Transverse colon (tissue), 4 donors: ENCODE data around the gene RDX. TPM values are rescaled to one million over a fixed set of nuclear protein-coding genes. Genes with fewer than 3 reads are reported as not detected.

Experiments used
- DNase-seq: peaks from one replicate; pipeline ENCODE4 v3.0.0-alpha.2; 2019
- H3K27ac ChIP-seq, 4 donors: fragments of 200-600 bp; sonication (generic); 2 replicates each; pipeline ENCODE4 v1.5.1; 2016 to 2018; ENCODE audit warnings: inconsistent platforms in 4 of 4
- H3K27me3 ChIP-seq: fragments of 200-600 bp; sonication (generic); 2 replicates; pipeline ENCODE4 v1.5.1; 2017; ENCODE audit warnings: inconsistent platforms
- H3K36me3 ChIP-seq, 4 donors: fragments of 200-600 bp; sonication (generic); 2 replicates each; pipeline ENCODE4 v1.5.1; 2017 to 2019; ENCODE audit warnings: inconsistent platforms in 4 of 4
- H3K4me1 ChIP-seq, 4 donors: fragments of 200-600 bp; sonication (generic); 2 replicates each; pipeline ENCODE4 v1.5.1; 2017 to 2020; ENCODE audit warnings: inconsistent platforms in 4 of 4
- H3K4me3 ChIP-seq, 4 donors: fragments of 200-600 bp; sonication (generic); 1 replicate in 1 of 4; 2 replicates in 3 of 4; pipeline versions ENCODE4 v1.5.1 to v1.6.1; 2017 to 2019; ENCODE audit warnings: inconsistent platforms in 4 of 4
- H3K9me3 ChIP-seq, 2 donors: fragments of 200-600 bp; sonication (generic); 2 replicates each; pipeline ENCODE4 v1.5.1; 2017 to 2019; ENCODE audit warnings: inconsistent platforms in 2 of 2
- EP300 ChIP-seq: sonication (generic); formaldehyde crosslinking; IDR thresholded peaks from one replicate; pipeline ENCODE4 v1.6.1; 2017; ENCODE audit warnings: antibody characterized with exemption, low read depth
- POLR2A ChIP-seq: fragments of 450-650 bp; IDR thresholded peaks from one replicate; pipeline ENCODE4 v1.6.1; 2016; ENCODE audit warnings: antibody characterized with exemption, mild to moderate bottlenecking, moderate library complexity
- POLR2AphosphoS5 ChIP-seq, 3 donors: sonication (generic); formaldehyde crosslinking; IDR thresholded peaks; one replicate each; pipeline ENCODE4 v1.6.1; 2016; ENCODE audit warnings: antibody characterized with exemption in 3 of 3
- WGBS, 2 donors: methylation state at CpG; one replicate each; pipeline ENCODE4 v1.1.5; 2018; ENCODE audit warnings: low coverage in 1 of 2; 5-methylcytosine and 5-hydroxymethylcytosine counted together
- in situ Hi-C, 4 donors: fragments of 200-750 bp; cut with MboI; loops; one replicate each; pipeline versions ENCODE4 v1.15.0 to v1.15.1; 2017; ENCODE audit warnings: low sequenced_read_pairs in 3 of 4, low pct_ligation_motif_present in 1 of 4, low pct_unique_long_range_greater_than_20kb in 1 of 4
- intact Hi-C: fragments of 100-400 bp; cut with DNase I; formaldehyde crosslinking; loops from one replicate; pipeline ENCODE4 v1.15.1; 2023; ENCODE audit warnings: low total_unique reads
- total RNA-seq, 4 donors: library from RNA; depleted of rRNA; stranded (reverse); fragments of >200 nt; gene quantifications; one replicate each; pipeline ENCODE4 v1.1.0, GENCODE V29; 2016
- TF ChIP-seq, protein P1 (sequence below), 5 experiments: fragments of 200-600 bp in 3 of 5; fragments of 450-650 bp in 2 of 5; sonication (generic) in 3 of 5; IDR thresholded peaks; 1 replicate in 2 of 5; 2 replicates in 3 of 5; pipeline ENCODE4 v1.5.1; 2016 to 2017; ENCODE audit warnings: antibody characterized with exemption in 5 of 5, inconsistent platforms in 3 of 5, mild to moderate bottlenecking in 2 of 5, moderate library complexity in 1 of 5

The RDX gene
- total RNA-seq, 4 donors from 2014 or later: 16.8 to 34.8 (median 21.9) TPM

DNA sequence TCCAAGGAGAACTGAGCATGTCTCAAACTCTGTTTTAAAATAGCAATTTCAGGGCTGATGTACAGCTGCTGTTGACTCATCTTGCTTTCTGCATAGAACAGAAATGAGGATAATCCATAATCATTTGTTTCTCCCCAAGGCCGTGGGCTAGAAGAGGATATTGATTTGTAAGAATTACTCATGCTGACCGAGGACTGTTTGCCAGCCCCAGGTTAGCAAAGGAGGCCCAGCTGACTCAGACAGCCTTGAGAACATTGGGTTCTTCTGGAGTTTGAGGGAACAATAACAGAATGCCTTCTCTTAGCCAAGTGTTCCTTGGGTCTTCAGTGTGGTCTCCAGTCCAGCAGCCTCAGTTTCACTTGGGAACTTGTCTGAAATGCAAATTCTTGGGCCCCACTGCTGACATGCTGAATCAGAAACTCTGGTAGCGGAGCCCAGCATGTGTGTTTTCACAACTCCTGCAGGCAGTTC, 111.3 kb downstream of the RDX start:
- Histone ChIP-seq H3K9me3 (no peaks in the 10 kb centered on the region), H3K36me3 (no peaks in the 10 kb centered on the region), H3K4me3 (no peak overlapping the region), H3K4me1 (no peaks in the 10 kb centered on the region), H3K27ac (no peak overlapping the region), H3K27me3 (no peaks in the 10 kb centered on the region)
- WGBS, 2 donors: 77 to 80% methylated on average over 1 to 3 of the region's 3 CpGs
- no peak for DNase-seq
- TF ChIP-seq POLR2AphosphoS5 (IDR thresholded peaks at IDR 0.05) (no peak), EP300 (no peak), POLR2A (no peak)
- TF ChIP-seq, protein P1, sequence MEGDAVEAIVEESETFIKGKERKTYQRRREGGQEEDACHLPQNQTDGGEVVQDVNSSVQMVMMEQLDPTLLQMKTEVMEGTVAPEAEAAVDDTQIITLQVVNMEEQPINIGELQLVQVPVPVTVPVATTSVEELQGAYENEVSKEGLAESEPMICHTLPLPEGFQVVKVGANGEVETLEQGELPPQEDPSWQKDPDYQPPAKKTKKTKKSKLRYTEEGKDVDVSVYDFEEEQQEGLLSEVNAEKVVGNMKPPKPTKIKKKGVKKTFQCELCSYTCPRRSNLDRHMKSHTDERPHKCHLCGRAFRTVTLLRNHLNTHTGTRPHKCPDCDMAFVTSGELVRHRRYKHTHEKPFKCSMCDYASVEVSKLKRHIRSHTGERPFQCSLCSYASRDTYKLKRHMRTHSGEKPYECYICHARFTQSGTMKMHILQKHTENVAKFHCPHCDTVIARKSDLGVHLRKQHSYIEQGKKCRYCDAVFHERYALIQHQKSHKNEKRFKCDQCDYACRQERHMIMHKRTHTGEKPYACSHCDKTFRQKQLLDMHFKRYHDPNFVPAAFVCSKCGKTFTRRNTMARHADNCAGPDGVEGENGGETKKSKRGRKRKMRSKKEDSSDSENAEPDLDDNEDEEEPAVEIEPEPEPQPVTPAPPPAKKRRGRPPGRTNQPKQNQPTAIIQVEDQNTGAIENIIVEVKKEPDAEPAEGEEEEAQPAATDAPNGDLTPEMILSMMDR (IDR thresholded peaks at IDR 0.05): no peak
- in situ Hi-C loops (loop anchor here in 3 of 4 donors (25.0 kb wide), 3 partner anchors 248 to 1252 kb away; partner anchors contain the start of gene POU2AF2 (in 1 of the 3)), intact Hi-C loops (no loop called here)

DNA sequence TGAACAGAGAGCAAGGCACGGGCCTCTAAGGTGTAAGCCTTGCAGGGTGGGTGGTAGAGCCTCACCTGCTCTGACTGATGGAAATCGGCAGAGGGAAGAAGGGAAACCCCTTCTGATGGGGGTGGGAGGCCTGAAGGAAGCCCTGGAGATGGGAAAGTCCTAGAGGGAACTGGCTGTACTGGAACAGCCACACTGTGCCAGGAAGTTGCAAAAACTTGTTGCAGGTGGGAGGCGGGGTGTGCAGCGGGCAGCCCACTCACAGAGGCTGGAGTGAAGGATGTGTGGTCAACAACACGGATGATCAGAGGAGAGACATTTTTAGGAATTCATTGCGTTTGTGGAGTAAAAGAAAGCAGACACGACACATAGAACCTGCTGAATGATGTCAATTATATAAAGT, 112.0 kb downstream of the RDX start:
- Histone ChIP-seq H3K4me1 (no peaks in the 10 kb centered on the region), H3K27ac (no peak overlapping the region), H3K27me3 (no peaks in the 10 kb centered on the region), H3K4me3 (no peak overlapping the region), H3K36me3 (no peaks in the 10 kb centered on the region), H3K9me3 (no peaks in the 10 kb centered on the region)
- TF ChIP-seq EP300 (no peak), POLR2A (no peak), POLR2AphosphoS5 (IDR thresholded peaks at IDR 0.05) (no peak)
- TF ChIP-seq, protein P1 (IDR thresholded peaks at IDR 0.05): no peak
- in situ Hi-C loops: loop anchor here in 3 of 4 donors (25.0 kb wide), 3 partner anchors 247 to 1253 kb away; partner anchors contain the start of gene POU2AF2 (in 1 of the 3)
- WGBS, 2 donors: 72 to 87% methylated on average over 2 to 7 of the region's 7 CpGs
- intact Hi-C loops: no loop called here
- no peak for DNase-seq

DNA sequence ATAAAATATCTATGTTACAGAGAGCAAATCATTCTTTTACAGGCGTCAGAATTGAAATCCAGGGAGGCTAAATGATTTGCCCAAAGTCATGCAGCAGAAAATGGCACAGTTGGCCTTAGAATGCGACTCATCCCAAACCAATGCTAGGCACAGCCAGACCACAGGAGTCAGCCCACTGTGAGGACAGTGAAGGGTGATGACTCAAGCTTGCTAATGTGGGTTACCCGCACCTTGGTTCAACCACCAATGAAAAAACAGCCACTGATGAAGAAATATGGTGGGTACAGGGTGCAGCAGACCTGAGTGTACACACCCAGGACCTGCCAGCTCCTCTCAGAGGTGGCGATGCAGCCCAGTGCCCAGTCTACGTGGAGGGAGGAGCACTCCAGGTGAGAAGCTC, 113.5 kb downstream of the RDX start:
- H3K4me3 ChIP-seq: no peak overlapping the region
- no peak for DNase-seq
- no peaks in the 10 kb centered on the region for H3K27me3 ChIP-seq
- H3K9me3 ChIP-seq: no peaks in the 10 kb centered on the region
- H3K4me1 ChIP-seq: no peaks in the 10 kb centered on the region
- no peaks in the 10 kb centered on the region for H3K36me3 ChIP-seq
- in situ Hi-C loops: loop anchor here in 3 of 4 donors (25.0 kb wide), 3 partner anchors 246 to 1254 kb away; partner anchors contain the start of gene POU2AF2 (in 1 of the 3)
- WGBS, 2 donors: 87 to 89% methylated on average over 4 to 5 of the region's 5 CpGs
- TF ChIP-seq POLR2A: no peak
- no peak for TF ChIP-seq EP300
- no peak for TF ChIP-seq POLR2AphosphoS5 (IDR thresholded peaks at IDR 0.05)
- TF ChIP-seq, protein P1 (IDR thresholded peaks at IDR 0.05): no peak
- H3K27ac ChIP-seq: no peak overlapping the region
- intact Hi-C loops: no loop called here

DNA sequence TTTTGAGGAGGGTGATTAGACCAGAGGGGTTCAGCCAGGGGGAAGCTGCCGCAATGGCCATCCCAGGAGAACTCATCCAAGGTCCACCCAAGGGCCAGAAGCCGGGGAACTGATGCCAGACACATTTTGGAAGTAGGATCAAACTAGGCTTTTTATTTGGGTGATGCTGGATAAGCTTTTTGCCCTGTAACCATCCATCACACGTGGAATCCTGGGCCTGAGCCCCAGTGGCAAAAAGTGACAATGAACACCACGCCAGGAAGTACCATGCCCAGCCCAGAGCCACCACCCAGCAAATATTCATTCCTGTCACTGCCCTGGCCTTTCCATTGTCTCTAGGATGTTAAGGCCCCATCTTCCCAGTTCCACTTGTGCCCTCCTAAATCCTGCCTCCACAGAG, 117.3 kb downstream of the RDX start:
- Histone ChIP-seq H3K36me3 (no peaks in the 10 kb centered on the region), H3K9me3 (no peaks in the 10 kb centered on the region), H3K4me1 (peaks cover 0 to 7% (median 0%) of the 10 kb centered on the region in 4 donors), H3K4me3 (no peak overlapping the region), H3K27ac (no peak overlapping the region), H3K27me3 (no peaks in the 10 kb centered on the region)
- whole genome bisulfite sequencing, 2 donors: 80 to 83% methylated on average over 2 to 4 of the region's 4 CpGs
- TF ChIP-seq EP300 (no peak), POLR2A (no peak), POLR2AphosphoS5 (IDR thresholded peaks at IDR 0.05) (no peak)
- TF ChIP-seq, protein P1 (IDR thresholded peaks at IDR 0.05): no peak
- no peak for DNase-seq
- in situ Hi-C loops (loop anchor here in 3 of 4 donors (25.0 kb wide), 3 partner anchors 242 to 1258 kb away; partner anchors contain the start of gene POU2AF2 (in 1 of the 3)), intact Hi-C loops (no loop called here)
